ENCODE results near the gene PRDX2. TPM values are rescaled to one million over a fixed set of nuclear protein-coding genes. Genes with fewer than 3 reads are reported as not detected.
A peak's percentile ranks its signal among the peaks of the same experiment; 100 is the strongest.

The PRDX2 gene
- total and polyA plus RNA-seq, 2 of the 4 experiments (the other 2 are of a cell fraction), result 371 to 378 TPM

GRCh38 chr19:12789904-12790619, 11.5 kb downstream of the PRDX2 start (continued):
- TF ChIP-seq ELK1 (IDR thresholded peaks at IDR 0.05; ENCODE audit: borderline replicate concordance, low read depth, low read length), result peak; percentile 91; the same call in 1 of the 2 replicates
